OCI-LY1 (cell line): ENCODE data around the gene ZNF692.

Experiments used
- CTCF ChIP-seq: fragments of 200-600 bp; sonication (generic), shearing (Covaris generic); IDR thresholded peaks from 2 replicates; pipeline ENCODE4 v1.5.1; 2017; ENCODE audit warnings: mild to moderate bottlenecking, antibody characterized with exemption, low read length, moderate library complexity, mixed read lengths
- EZH2 ChIP-seq: fragments of 200-600 bp; sonication (generic), shearing (Covaris generic); IDR thresholded peaks from 2 replicates; pipeline ENCODE4 v1.8.0; 2017; ENCODE audit warnings: borderline replicate concordance, mixed run types, mild to moderate bottlenecking, antibody characterized with exemption, low read length, moderate library complexity, mixed read lengths

DNA sequence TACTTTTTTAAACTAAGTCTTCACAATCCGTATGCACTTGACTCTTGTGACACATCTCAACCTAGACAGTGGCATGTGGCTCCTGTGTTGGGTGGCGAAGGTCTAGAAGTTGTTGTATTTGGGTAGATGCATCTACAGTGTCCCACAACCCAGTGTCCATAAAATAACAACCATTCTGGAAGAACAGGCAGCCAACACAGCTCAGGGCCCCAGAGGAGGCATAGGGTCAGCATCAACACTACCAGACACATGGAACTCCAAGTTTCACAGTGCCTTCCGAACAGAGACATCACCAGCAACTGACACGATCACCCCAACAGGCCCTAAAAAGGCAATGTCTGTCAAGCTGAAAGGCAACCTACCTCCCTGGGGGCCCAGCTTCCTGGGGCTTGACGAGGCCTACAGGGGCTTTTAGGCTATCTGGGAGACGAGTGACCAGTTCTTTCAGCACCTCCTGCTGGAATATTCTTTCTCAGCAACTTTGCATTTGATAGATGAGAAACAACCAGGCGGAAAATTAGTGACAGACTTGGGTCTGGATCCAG, 38.8 kb downstream of the ZNF692 start:
- no peak for TF ChIP-seq CTCF
- no peak for TF ChIP-seq EZH2
